ENCODE data around the gene RBM20. TPM values are rescaled to one million over a fixed set of nuclear protein-coding genes. Genes with fewer than 3 reads are reported as not detected.

Gene RBM20
- polyA plus RNA-seq, 4 donors, result under 0.01 to 0.52 (median 0.36) TPM; not detected in 1

DNA sequence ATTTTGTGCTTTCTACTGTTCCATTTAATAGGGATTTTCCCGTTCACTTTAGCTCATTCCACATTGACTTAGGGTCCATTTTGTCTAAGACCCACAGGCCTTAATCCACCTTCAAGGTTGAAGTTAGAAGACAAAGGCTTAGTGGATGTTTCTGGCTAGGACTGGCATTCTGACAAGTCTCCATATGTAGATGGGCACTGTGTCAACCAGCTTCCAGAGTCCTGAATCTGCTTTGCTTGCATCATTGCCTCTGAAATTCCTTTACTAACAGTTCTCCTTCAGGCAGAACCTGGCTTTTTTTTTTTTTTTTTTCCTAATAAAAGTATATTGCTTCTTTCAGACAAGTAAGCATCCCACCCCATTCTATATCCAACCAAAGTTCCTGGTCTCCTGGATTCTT lies 158.0 kb downstream of the RBM20 start:
- FAIRE-seq, result no peak
- Histone ChIP-seq H3K4me1 (ENCODE audit: control insufficient read depth in 3 of 3, insufficient read depth in 2 of 3, low read depth in 1 of 3, low read length in 2 of 3) (peaks cover 0 to 23% (median 6%) of the 10 kb centered on the region in 3 donors), H3K4me3 (ENCODE audit: low read depth in 1 of 3, low read length in 3 of 3) (no peak overlapping the region), H3K27me3 (ENCODE audit: control insufficient read depth in 3 of 3, insufficient read depth in 3 of 3, low read length in 3 of 3) (no peaks in the 10 kb centered on the region), H3K9me3 (ENCODE audit: control insufficient read depth in 2 of 2, insufficient read depth in 1 of 2, low read depth in 1 of 2, low read length in 1 of 2) (no peaks in the 10 kb centered on the region), H3K36me3 (ENCODE audit: control insufficient read depth in 3 of 3, insufficient read depth in 2 of 3, low read depth in 1 of 3, low read length in 3 of 3) (peaks cover 0 to 2% (median 0%) of the 10 kb centered on the region in 3 donors), H3K27ac (ENCODE audit: low read depth in 1 of 3, low read length in 2 of 3) (peak overlapping the region in 2 of 3 donors; percentile 8 to 53)
- no peak for DNase-seq
- 82 to 88% (median 86%) methylated on average over 1 of the region's 1 CpG for WGBS, 3 donors

DNA sequence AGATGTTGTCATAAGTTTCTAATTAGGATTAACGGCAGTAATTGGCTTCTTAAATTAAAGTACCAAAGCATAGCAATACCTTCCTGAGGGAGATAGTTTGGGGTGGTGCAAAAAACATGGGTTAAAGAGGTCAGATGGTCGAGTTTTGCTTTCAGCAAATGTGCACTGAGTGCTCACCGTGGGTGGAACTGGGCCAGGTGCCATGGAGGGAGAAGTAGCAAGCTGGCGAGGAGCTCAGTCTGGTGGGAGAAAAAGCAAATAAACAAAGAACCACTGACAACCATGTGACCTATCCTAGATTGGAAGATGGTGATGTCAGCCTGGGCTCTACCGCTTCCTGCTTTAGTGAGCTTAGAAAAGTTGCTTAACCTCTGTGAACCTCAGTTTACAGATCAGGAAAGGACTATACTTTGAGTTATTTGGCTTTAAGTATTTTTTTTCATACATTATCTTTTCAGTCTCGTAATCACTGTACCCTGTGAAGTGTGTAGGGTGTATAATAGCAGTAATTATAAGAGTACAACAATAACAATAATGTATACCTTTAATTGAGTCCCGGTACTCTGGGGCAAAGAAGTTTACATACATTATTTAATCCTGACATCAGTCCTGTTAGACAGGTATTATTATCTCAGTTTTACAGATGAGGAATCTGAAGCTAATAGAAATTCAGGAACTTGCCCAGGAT lies 158.6 kb downstream of the RBM20 start:
- peaks cover 0 to 2% (median 0%) of the 10 kb centered on the region in 3 donors for H3K36me3 ChIP-seq (ENCODE audit: control insufficient read depth in 3 of 3, insufficient read depth in 2 of 3, low read depth in 1 of 3, low read length in 3 of 3)
- H3K27ac ChIP-seq (ENCODE audit: low read depth in 1 of 3, low read length in 2 of 3), result peak overlapping the region in 2 of 3 donors; percentile 8 to 53
- no peak overlapping the region for H3K4me3 ChIP-seq (ENCODE audit: low read depth in 1 of 3, low read length in 3 of 3)
- no peaks in the 10 kb centered on the region for H3K27me3 ChIP-seq (ENCODE audit: control insufficient read depth in 3 of 3, insufficient read depth in 3 of 3, low read length in 3 of 3)
- 13 to 18% (median 15%) methylated on average over 7 of the region's 7 CpGs for WGBS, 3 donors
- peak; percentile 63 to 68 for DNase-seq
- no peaks in the 10 kb centered on the region for H3K9me3 ChIP-seq (ENCODE audit: control insufficient read depth in 2 of 2, insufficient read depth in 1 of 2, low read depth in 1 of 2, low read length in 1 of 2)
- H3K4me1 ChIP-seq (ENCODE audit: control insufficient read depth in 3 of 3, insufficient read depth in 2 of 3, low read depth in 1 of 3, low read length in 2 of 3), result peaks cover 0 to 23% (median 6%) of the 10 kb centered on the region in 3 donors
- no peak for FAIRE-seq

DNA sequence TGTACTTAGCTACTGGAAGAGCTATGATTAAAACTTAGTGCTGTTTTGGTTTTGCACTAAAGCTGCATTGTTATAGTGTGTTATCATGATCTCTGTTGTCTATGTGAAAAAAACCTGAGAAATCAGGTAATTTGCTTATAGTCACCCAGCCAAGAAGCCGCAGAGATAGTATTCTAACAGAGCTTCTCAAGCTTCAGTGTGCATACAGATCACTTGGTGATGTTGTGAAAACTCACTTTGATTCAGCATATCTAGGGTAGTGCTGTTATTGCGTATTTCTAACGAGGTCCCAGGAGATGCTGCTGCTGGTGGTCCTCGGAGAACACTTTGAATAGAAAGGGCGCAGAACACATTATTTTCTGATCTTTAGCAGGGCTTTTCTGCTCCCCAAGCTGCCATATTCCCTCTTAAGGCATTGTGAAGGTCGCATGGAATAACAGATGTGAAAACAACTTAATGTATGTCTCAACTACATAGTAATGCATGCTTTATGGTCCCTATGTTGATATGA lies 159.2 kb downstream of the RBM20 start:
- FAIRE-seq (no peak), DNase-seq (no peak)
- Histone ChIP-seq H3K4me3 (ENCODE audit: low read depth in 1 of 3, low read length in 3 of 3) (no peak overlapping the region), H3K36me3 (ENCODE audit: control insufficient read depth in 3 of 3, insufficient read depth in 2 of 3, low read depth in 1 of 3, low read length in 3 of 3) (peaks cover 0 to 2% (median 0%) of the 10 kb centered on the region in 3 donors), H3K27me3 (ENCODE audit: control insufficient read depth in 3 of 3, insufficient read depth in 3 of 3, low read length in 3 of 3) (no peaks in the 10 kb centered on the region), H3K27ac (ENCODE audit: low read depth in 1 of 3, low read length in 2 of 3) (peak overlapping the region; percentile 1 to 44 (median 3)), H3K4me1 (ENCODE audit: control insufficient read depth in 3 of 3, insufficient read depth in 2 of 3, low read depth in 1 of 3, low read length in 2 of 3) (peaks cover 0 to 26% (median 6%) of the 10 kb centered on the region in 3 donors), H3K9me3 (ENCODE audit: control insufficient read depth in 2 of 2, insufficient read depth in 1 of 2, low read depth in 1 of 2, low read length in 1 of 2) (no peaks in the 10 kb centered on the region)
- 50 to 66% (median 51%) methylated on average over 6 of the region's 6 CpGs for WGBS, 3 donors

DNA sequence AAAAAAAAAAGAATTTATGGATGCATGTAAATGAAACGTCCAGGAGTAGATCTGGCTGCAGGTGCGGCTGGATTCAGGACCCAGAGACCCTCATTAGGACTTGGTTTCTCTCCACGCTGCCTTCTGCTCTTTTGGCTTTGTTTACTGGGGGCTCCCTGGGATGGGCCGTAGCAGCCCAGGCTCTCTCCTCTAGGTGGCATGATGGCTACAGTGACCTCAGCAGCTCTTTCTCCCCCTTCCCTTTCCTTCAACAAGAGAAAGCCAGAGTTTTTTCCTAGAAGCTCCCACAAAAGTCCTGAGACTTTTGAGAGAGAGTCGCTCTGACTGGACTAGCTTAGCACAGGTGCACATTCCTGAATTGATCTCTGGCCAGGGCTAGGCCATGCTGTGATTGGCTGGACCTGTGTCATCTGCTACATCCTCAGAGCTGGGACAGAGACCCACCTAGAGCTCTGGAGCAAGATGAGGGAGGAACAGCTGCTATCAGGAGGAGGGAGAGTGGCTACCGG lies 159.7 kb downstream of the RBM20 start:
- Histone ChIP-seq H3K27ac (ENCODE audit: low read depth in 1 of 3, low read length in 2 of 3) (peak overlapping the region; percentile 44 to 72 (median 72)), H3K27me3 (ENCODE audit: control insufficient read depth in 3 of 3, insufficient read depth in 3 of 3, low read length in 3 of 3) (no peaks in the 10 kb centered on the region), H3K9me3 (ENCODE audit: control insufficient read depth in 2 of 2, insufficient read depth in 1 of 2, low read depth in 1 of 2, low read length in 1 of 2) (no peaks in the 10 kb centered on the region), H3K36me3 (ENCODE audit: control insufficient read depth in 3 of 3, insufficient read depth in 2 of 3, low read depth in 1 of 3, low read length in 3 of 3) (no peaks in the 10 kb centered on the region), H3K4me3 (ENCODE audit: low read depth in 1 of 3, low read length in 3 of 3) (no peak overlapping the region), H3K4me1 (ENCODE audit: control insufficient read depth in 3 of 3, insufficient read depth in 2 of 3, low read depth in 1 of 3, low read length in 2 of 3) (peaks cover 0 to 31% (median 6%) of the 10 kb centered on the region in 3 donors)
- FAIRE-seq (no peak), DNase-seq (peak; percentile 73 to 79)
- 7 to 27% (median 13%) methylated on average over 6 of the region's 6 CpGs for WGBS, 3 donors

DNA sequence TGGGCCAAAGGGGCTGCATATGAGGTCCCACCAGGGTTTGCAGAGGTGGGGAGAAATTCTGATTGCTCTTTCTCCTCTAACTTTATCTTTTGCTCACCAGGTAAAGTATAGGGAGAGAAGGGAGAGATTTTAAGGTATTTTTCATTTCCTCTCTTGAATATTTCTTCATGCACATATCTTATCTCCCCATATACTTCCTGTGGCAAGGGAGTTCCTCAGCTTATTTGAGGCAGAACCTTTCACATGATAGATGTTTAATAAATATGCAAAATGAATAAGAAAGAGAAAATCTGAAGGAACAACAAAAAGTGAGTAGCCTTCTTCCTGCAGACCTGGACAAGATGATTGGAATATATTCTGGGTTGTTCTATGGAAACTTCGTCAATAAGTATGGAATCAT lies 160.2 kb downstream of the RBM20 start:
- DNase-seq (no peak), FAIRE-seq (no peak)
- H3K27me3 ChIP-seq (ENCODE audit: control insufficient read depth in 3 of 3, insufficient read depth in 3 of 3, low read length in 3 of 3), result no peaks in the 10 kb centered on the region
- 96 to 97% (median 97%) methylated on average over 1 of the region's 1 CpG for WGBS, 3 donors
- no peak overlapping the region for H3K4me3 ChIP-seq (ENCODE audit: low read depth in 1 of 3, low read length in 3 of 3)
- no peaks in the 10 kb centered on the region for H3K9me3 ChIP-seq (ENCODE audit: control insufficient read depth in 2 of 2, insufficient read depth in 1 of 2, low read depth in 1 of 2, low read length in 1 of 2)
- no peaks in the 10 kb centered on the region for H3K36me3 ChIP-seq (ENCODE audit: control insufficient read depth in 3 of 3, insufficient read depth in 2 of 3, low read depth in 1 of 3, low read length in 3 of 3)
- H3K27ac ChIP-seq (ENCODE audit: low read depth in 1 of 3, low read length in 2 of 3), result peak overlapping the region; percentile 44 to 72 (median 72)
- peaks cover 0 to 32% (median 6%) of the 10 kb centered on the region in 3 donors for H3K4me1 ChIP-seq (ENCODE audit: control insufficient read depth in 3 of 3, insufficient read depth in 2 of 3, low read depth in 1 of 3, low read length in 2 of 3)

DNA sequence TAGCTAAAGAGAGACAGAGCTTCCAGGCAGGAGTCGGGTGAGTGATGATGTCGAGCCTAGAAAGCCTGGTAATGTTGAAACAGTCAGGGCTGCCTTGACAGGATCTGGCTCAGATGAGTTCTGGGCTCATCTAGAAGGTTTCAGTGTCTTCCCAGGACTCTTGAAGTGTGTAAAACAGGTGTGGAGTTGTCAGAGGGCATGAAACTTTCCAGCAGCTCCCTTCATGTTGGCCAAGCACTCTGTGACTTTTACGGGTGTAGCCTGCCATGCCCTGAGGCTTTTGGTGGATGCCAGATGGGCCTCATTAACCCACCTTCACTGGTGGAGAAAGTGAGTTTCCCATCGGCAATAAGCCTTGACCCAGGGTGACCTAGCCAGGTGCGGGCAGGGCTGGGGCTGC lies 161.2 kb downstream of the RBM20 start:
- Histone ChIP-seq H3K27me3 (ENCODE audit: control insufficient read depth in 3 of 3, insufficient read depth in 3 of 3, low read length in 3 of 3) (no peaks in the 10 kb centered on the region), H3K4me3 (ENCODE audit: low read depth in 1 of 3, low read length in 3 of 3) (no peak overlapping the region), H3K36me3 (ENCODE audit: control insufficient read depth in 3 of 3, insufficient read depth in 2 of 3, low read depth in 1 of 3, low read length in 3 of 3) (no peaks in the 10 kb centered on the region), H3K27ac (ENCODE audit: low read depth in 1 of 3, low read length in 2 of 3) (no peak overlapping the region), H3K4me1 (ENCODE audit: control insufficient read depth in 3 of 3, insufficient read depth in 2 of 3, low read depth in 1 of 3, low read length in 2 of 3) (peaks cover 0 to 32% (median 6%) of the 10 kb centered on the region in 3 donors), H3K9me3 (ENCODE audit: control insufficient read depth in 2 of 2, insufficient read depth in 1 of 2, low read depth in 1 of 2, low read length in 1 of 2) (no peaks in the 10 kb centered on the region)
- no peak for DNase-seq
- WGBS, 3 donors, result 63 to 83% (median 64%) methylated on average over 5 of the region's 5 CpGs
- no peak for FAIRE-seq

DNA sequence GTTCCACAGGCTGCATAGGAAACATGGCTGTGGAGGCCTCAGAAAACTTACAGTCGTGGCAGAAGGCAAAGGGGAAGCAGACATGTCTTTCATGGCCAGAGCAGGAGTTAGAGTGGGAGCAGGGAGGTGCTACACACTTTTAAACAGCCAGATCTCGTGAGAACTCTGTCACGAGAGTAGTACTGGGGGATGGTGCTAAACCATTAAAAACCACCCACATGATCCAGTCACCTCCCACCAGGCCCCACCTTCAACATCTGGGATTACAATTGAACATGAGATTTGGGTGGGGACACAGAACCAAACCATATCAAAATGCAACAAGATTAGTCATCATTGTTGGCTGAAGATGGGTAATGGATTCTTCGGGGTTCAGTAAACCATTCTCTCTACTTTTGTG lies 162.2 kb downstream of the RBM20 start:
- peaks cover 0 to 32% (median 6%) of the 10 kb centered on the region in 3 donors for H3K4me1 ChIP-seq (ENCODE audit: control insufficient read depth in 3 of 3, insufficient read depth in 2 of 3, low read depth in 1 of 3, low read length in 2 of 3)
- H3K4me3 ChIP-seq (ENCODE audit: low read depth in 1 of 3, low read length in 3 of 3), result no peak overlapping the region
- 66 to 88% (median 66%) methylated on average over 4 of the region's 4 CpGs for WGBS, 3 donors
- H3K36me3 ChIP-seq (ENCODE audit: control insufficient read depth in 3 of 3, insufficient read depth in 2 of 3, low read depth in 1 of 3, low read length in 3 of 3), result no peaks in the 10 kb centered on the region
- no peak for FAIRE-seq
- H3K9me3 ChIP-seq (ENCODE audit: control insufficient read depth in 2 of 2, insufficient read depth in 1 of 2, low read depth in 1 of 2, low read length in 1 of 2), result no peaks in the 10 kb centered on the region
- no peak overlapping the region for H3K27ac ChIP-seq (ENCODE audit: low read depth in 1 of 3, low read length in 2 of 3)
- H3K27me3 ChIP-seq (ENCODE audit: control insufficient read depth in 3 of 3, insufficient read depth in 3 of 3, low read length in 3 of 3), result no peaks in the 10 kb centered on the region
- no peak for DNase-seq

DNA sequence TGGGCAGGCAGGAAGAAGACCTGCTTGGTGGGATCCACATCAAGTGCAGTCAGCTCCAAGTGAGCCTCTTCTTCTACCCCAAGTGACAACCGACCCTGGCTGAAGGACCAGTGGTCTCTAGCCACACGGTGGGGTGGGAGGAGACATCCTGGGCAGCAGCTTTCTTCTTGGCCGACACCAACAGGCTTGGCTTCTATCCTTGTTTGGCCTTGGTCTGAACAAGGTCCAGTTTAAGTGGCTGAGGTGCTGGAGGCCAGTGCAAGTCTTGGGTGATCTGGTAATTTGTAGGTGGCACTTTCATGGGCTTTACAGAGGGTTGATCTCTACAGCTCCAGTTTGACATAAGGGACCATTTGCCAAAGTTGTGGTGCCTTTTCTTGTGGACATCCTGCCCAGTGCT lies 164.0 kb downstream of the RBM20 start:
- H3K9me3 ChIP-seq (ENCODE audit: control insufficient read depth in 2 of 2, insufficient read depth in 1 of 2, low read depth in 1 of 2, low read length in 1 of 2), result no peaks in the 10 kb centered on the region
- no peaks in the 10 kb centered on the region for H3K27me3 ChIP-seq (ENCODE audit: control insufficient read depth in 3 of 3, insufficient read depth in 3 of 3, low read length in 3 of 3)
- FAIRE-seq (no peak), DNase-seq (peak in 1 of 2 donors; percentile 36)
- 64 to 74% (median 68%) methylated on average over 3 of the region's 3 CpGs for WGBS, 3 donors
- H3K27ac ChIP-seq (ENCODE audit: low read depth in 1 of 3, low read length in 2 of 3), result peak overlapping the region in 2 of 3 donors; percentile 53 to 67
- no peaks in the 10 kb centered on the region for H3K36me3 ChIP-seq (ENCODE audit: control insufficient read depth in 3 of 3, insufficient read depth in 2 of 3, low read depth in 1 of 3, low read length in 3 of 3)
- H3K4me1 ChIP-seq (ENCODE audit: control insufficient read depth in 3 of 3, insufficient read depth in 2 of 3, low read depth in 1 of 3, low read length in 2 of 3), result peaks cover 2 to 29% (median 12%) of the 10 kb centered on the region in 3 donors
- no peak overlapping the region for H3K4me3 ChIP-seq (ENCODE audit: low read depth in 1 of 3, low read length in 3 of 3)
